Measurements from ENCODE around the gene MOSPD3.

Gene MOSPD3

DNA sequence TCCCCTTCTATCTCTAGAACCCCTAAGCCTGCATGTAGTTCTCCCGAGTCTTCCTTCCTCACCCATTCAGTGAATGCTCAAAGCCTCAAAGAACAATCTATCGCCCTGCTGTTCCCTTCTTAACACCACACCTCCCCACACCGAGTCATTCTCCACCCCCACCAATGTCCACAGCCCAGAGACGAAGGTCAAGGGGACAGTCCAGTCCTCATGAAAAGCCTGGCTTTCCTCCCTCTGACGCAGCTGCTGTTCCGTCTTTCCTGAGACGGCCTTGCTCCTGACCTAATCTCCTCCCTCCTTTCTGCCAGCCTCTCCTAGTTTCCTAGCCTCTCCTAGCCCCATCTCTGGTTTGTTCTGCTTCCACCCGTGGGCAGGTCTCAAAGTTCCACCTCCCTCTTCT lies 9.2 kb downstream of the MOSPD3 start:
- in situ Hi-C loops (cut with MboI; ENCODE audit: low sequenced_read_pairs): no loop called here

DNA sequence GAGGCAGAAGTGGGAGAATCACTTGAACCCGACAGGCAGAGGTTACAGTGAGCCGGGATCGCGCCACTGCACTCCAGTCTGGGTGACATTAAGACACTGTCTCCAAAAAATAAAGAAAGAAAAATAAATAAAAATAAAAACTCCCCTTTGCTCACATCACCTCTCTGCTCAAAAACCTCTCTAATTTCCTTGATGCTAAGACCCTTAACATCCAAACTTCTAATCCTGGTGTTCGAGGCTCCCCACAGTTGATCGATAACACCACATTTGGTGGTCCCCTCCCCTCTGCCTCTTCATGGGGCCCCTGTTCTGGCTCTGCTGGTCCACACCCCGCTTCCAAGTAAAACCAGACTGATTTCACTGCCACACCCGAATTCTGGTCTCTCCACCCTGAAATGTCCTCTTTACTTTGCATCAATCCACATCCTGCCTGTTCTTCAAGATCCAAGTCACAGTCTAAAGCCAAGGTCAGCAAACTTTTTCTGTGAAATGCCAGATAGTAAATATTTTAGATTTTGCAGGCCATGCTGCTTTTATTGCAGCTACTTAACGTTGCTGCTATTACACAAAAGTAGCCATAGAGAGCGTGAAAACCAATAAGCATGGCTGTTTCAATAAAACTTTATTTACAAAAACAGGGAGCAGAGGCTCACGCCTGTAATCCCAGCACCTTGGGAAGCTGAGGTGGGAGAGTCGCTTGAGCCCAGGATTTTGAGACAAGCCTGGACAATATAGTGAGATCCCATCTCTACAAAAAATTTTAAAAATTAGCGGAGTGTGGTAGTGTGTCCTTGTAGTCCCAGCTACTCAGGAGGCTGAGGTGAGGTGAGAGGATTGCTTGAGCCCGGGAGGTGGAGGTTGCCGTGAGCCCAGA lies 11.8 kb downstream of the MOSPD3 start:
- in situ Hi-C loops (cut with MboI; ENCODE audit: low sequenced_read_pairs): no loop called here

DNA sequence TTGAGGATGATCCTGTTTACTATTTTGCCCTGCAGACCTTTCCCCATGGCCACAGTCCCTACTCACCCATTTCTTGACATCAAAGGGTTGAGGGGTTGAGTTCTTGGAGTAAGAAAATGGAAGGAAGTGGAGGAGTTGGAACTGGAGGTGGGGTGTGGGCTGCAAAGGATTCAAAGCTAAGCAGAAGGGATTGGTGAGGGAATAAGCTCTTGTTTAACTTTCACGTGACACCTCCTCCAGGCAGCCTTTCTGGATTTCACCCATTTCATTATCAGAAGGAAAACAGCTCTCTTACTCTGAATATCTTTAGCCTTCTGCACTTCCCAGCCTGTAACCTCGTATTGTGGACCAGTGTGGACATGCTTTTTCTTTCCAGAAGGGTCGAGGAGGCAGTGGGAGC lies 13.7 kb downstream of the MOSPD3 start:
- in situ Hi-C loops (cut with MboI; ENCODE audit: low sequenced_read_pairs): no loop called here

DNA sequence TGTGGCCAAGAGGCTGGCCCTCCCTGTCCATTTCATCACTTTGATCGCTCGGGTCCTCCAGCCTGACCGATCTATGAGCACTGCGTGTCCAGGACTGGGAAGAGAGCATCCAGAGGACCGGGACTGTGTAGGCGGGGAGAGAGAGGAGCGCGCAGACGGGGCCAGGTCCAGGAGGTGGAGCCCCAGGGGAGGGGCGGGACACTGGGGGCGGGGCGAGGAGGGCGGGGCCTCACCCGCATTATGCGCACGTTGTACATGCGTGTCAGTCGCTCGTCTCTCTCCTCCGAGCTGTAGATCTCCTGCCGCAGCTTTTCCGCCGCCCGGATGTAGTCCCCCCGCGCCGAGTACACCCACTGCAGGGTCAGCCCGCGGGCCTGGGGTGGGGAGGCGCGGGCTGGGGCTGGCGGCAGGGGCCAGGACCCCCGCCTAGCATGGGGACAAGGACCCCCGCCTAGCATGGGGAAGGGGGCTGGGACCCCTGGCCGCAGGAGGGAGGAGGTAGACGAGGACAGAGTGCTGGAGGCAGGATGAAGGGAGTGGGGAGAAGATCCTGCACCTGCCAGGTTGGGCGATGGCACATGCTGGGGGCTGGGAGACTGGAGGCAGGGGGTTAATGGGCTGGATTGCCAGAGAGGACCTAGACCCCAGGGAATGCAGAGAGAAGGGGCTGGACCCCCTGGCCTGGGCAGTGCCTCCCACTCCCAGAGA lies 14.3 kb downstream of the MOSPD3 start:
- in situ Hi-C loops (cut with MboI; ENCODE audit: low sequenced_read_pairs): no loop called here

DNA sequence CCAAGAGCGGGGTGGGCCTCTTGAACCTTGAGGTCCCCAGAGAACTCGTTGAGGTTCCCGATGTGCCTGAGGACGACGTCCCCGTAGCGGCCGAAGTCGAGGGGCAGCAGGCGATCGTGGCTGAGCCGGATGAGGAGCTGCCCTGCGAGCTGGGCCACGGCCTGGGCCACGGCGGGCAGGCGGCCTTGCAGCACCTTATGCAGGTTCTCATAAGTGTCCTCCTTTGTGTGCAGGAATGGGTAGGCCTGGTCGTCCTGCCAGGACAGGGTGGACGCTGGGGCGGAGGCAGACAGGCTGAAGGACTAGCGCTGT lies 14.9 kb downstream of the MOSPD3 start:
- in situ Hi-C loops (cut with MboI; ENCODE audit: low sequenced_read_pairs): no loop called here

DNA sequence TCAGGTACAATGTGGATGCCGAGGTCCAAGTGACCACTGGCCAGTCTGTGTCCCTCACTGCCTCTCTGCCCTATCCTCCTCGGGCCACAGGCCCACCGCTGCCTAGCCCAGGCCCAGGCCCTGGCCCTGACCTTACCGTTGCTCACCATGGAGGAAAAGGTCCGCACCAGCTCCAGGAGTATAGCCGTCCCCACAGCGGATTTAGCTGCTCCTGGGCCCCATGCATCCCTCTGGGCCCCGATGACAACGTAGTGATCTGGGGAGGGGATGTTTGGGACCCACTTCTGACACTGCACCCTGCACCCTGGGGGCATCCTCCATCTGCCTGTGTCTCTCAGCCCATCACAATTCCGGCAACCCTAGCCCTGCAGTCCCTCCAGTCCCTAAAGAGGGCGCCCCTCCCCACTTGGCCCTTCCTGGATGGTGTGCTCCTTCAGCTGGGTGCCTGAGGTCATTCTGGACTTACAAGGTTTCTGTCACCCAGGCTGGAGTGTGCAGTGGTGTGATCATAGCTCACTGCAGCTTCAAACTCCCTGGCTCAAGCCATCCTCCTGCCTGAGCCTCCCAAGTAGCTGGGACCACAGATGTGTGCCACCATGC lies 16.9 kb downstream of the MOSPD3 start:
- in situ Hi-C loops (cut with MboI; ENCODE audit: low sequenced_read_pairs): no loop called here

DNA sequence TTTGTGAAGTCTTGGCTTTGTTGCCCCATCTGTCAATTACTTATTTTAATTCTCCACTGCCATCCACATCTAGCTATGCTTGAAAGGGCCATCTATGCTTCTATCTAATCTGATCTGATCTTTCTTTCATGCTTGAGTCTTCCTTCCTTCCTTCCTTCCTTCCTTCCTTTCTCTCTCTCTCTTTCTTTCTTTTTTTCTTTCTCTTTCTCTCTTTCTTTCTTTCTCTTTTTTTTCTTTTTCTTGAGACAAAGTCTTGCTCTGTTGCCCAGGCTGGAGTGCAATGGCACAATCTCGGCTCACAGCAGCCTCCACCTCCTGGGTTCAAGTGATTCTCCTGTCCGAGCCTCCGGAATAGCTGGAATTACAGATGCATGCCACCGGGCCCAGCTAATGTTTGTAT lies 17.7 kb downstream of the MOSPD3 start:
- in situ Hi-C loops (cut with MboI; ENCODE audit: low sequenced_read_pairs): no loop called here

DNA sequence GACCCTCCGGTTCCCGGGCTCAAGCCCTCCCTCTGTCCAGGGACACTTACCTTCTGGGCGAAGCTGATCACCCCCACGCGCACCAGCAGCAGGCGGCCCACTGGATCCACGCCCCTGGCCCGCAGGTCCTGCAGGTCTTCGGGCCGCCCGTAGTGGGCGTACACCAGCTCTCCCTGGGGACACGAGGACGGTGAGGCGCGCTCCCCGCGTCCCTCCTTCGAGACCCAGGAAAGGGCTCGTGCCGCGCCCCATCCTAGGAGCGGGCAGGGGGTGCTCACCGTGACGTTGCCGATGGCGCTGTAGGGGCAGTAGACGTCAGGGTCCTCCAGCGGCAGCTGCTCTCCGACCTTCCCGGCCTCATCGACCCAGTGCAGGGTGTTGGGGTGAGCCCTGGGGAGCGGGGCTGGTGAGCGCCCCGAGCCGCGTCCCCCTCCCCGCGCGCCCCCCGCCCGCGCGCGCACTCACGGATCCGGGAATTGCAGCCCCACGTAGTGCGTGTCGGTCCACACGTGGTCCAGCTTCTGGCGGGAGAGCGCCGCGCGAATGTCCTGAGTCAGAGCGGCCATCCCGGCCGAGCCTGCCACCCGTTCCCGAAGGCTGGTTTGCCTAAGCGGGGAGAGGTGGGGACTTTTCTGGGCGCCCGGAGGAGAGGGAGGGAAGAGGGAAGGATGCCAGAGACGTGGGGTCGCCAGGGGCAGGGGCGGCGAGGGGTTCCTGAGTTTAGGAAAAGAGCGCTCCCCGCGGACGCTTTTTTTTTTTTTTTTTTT lies 20.8 kb downstream of the MOSPD3 start:
- in situ Hi-C loops (cut with MboI; ENCODE audit: low sequenced_read_pairs): no loop called here

DNA sequence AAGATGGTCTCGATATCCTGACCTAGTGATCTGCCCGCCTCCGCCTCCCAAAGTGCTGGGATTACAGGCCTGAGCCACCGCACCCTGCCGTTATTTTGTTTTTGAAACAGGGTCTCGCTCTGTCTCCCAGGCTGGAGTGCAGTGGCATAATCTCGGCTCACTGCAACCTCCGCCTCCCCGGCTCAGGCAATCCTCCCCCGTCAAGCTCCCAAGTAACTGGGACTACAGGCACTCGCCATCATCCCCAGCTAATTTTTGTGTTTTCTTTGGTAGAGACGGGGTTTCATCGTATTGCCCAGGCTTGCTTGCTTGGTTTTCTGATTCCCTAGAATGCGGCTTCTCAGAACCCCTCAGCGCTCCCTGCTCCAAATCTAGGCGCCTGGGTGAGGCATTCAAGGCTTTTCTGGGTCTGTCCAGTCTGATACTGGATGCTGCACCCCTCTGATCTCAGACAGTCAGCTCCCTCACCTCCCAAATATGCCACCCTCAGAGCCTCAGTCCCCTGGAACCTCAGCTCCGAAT lies 27.7 kb downstream of the MOSPD3 start:
- in situ Hi-C loops (cut with MboI; ENCODE audit: low sequenced_read_pairs): no loop called here

DNA sequence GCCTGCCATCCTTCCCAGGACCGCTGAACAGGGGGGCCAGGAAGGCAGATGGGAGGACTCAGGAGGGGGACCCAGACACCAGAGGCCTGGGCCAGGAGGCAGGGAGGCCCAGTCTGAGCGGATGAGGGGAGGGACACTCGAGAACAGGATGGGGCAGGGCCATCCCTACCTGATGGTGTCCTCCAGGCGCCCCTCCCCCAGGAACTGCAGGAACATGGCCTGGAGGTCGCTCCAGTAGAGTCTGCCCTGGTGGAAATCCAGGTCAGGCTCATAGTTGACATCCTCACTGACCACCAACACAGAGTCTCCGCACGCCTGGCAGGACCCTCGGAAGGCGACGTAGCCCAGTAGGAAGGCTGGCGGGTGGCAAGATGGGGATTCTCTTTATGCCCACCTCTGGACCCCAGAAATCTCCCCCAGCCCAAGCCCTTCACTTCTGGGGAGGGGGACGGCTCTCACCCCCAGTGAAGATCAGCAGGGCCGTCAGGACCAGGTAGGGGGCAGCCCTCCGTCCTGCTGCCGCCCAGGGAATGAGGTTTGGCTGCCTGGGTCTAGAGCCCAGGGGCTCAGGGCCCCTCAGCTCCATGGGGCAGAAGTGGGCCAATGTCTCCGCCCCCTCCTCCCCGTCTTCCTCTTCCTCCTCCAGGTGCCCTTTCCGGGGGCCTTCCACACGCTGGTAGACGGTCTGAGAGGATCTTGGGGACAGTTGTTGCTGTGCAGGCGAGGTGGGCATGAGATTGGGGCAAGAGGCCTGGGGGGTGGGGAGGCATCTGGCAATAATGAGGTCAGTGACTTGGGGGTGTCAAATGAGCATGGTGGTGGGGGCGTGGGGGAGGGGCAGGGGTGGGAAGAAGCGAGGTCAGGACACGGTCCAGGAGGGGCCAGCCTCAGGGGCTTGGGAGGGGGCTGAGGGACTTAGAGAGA lies 28.4 kb downstream of the MOSPD3 start:
- in situ Hi-C loops (cut with MboI; ENCODE audit: low sequenced_read_pairs): no loop called here

DNA sequence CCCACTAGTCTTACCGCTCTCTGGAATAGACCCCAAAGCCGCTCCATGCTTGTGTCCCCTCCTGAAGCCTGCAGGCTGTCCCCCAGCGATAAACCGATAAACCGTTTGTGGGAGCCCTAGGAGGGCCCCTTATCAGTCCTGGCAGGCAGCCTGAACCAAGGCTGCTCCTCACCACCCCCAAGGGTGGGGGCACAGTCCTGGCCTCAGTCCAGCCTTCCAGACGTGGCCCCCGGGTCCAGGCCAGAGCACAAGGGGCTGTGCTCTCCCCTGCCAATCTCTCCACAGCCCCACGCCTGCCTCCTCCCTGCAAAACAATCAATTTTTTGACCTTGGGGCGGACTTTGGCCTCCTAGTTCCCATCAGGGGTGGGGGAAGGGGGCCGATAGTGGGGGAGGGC lies 29.1 kb downstream of the MOSPD3 start, which contains the start of gene TFR2:
TFR2 (minus strand) TSS at position 90 of the 397 bp plus-strand sequence; CDS start at position 47, 43 bp downstream.
- in situ Hi-C loops (cut with MboI; ENCODE audit: low sequenced_read_pairs): no loop called here

DNA sequence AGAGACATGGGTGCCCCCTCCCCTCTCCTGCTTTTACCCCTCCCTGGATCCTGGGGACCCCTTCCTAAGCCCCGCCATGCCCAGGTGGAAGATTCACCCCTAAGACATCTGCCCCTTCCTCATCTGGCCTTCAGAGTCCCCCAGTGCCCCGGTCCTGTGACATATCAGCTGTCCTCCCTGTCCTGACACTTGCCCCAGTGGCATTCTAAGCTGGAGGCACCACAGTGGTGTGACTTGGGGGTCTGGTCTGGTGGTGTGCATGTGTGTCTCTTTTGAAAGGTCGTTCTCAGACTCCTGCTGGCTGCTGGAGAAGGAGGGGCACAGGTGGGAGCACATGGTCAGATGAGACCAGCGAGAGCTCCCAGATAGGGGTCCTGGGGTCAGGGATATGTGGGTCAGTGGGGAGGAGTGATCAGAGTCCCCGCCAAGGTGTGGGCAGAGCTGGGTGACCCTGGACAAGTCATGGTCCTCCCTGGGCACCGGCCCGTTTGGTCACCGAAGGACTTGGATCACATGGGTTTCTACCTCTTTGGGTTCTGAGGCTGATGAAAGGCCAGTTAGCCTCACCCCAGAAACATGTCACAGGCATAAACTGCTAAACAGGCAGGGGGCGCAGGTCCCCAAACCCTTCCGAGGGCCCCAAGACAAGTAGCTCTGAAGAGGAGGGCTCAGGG lies 29.7 kb downstream of the MOSPD3 start:
- in situ Hi-C loops (cut with MboI; ENCODE audit: low sequenced_read_pairs): no loop called here

DNA sequence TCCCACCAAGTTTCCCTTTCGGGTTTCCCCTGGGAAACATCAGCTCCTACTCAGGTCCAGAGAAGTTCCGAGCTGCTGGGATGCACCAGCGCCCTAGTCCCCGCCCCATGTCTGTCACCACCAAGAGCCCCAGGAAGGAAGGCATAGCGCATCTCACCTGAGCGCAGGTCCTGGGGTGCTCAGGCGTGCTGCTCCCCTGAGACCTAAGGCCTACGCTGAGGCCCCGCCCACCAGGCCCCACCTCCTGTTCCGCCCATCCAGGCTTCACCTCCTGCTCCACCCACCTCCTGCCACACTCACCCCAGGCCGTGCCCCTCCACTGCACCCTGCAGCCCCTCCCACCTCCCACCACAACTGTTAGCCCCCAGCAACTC lies 30.2 kb downstream of the MOSPD3 start:
- in situ Hi-C loops (cut with MboI; ENCODE audit: low sequenced_read_pairs): no loop called here

DNA sequence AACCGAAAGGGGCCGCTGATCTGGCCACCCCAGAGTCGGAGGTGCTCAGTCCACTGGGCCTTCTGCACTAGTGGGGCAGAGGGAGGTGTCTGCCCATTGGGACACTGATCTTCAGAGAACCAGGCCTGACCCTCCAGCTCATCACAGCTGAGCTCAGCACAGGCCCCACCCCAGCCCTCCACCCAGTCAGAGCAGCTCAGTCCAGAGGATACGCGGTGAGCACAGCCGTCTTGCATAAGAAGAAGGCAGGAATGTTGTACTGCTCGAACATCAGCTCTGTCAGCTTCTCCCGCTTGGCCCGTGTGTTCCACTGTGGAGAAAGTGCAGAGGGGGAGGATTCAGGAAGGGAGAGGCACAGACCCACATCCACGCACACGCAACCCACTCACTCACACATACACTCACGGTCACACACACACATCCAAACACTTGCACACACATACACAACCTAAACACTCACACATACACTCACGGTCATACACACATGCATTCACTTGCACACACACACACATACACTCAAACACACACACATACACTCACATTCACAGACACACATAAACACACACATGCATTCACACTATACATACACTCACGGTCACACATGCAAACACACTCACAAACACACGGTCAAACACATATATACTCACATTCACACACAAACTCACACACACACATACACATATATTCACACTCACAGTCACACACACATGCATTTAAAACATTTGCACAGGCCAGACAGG lies 37.7 kb downstream of the MOSPD3 start:
- in situ Hi-C loops (cut with MboI; ENCODE audit: low sequenced_read_pairs): no loop called here

DNA sequence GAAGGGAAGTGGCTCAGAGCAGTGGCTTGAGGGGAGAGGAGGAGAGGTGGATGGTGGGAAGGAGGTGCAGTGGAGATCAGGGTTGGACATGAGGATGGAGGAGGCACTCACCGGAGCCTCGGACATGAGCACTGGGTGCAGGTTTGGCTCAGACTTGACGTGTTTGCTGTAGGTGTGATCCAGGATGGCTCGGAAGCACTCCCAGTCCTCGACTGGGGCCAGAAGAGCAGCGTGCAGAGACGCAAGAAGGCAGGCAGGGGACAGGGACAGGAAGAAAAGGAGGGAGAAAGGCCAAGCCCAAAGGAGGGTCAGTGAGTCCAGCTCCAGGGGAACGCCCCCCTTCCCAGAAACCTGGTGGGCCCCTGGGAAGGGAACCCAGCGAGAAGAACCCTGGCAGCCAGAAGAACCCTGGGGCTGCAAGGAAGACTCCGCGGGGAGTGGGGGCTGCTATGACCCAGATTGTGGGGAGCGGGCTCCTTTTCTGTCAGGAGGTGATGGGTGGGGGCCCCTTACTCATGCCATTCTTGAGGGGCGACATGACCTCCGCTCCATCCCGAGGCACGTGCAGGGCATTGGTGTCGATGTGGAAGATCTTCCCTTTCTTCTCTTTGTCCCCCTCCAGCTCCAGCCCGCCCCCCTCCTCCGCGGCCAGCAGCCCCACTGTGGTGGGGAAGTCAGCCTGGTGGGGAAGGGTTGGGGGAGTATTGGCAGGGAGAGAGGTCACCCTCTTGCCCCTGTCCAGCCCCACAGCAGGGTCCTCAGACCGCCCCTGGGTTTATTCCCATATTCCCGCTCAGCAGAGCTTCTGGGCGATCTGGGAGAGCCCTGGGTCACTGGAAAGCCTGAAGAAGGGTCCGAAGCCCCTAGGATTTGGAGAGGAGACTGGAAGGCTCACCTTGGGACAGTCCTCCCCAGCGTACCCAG lies 42.8 kb downstream of the MOSPD3 start:
- in situ Hi-C loops (cut with MboI; ENCODE audit: low sequenced_read_pairs): no loop called here

DNA sequence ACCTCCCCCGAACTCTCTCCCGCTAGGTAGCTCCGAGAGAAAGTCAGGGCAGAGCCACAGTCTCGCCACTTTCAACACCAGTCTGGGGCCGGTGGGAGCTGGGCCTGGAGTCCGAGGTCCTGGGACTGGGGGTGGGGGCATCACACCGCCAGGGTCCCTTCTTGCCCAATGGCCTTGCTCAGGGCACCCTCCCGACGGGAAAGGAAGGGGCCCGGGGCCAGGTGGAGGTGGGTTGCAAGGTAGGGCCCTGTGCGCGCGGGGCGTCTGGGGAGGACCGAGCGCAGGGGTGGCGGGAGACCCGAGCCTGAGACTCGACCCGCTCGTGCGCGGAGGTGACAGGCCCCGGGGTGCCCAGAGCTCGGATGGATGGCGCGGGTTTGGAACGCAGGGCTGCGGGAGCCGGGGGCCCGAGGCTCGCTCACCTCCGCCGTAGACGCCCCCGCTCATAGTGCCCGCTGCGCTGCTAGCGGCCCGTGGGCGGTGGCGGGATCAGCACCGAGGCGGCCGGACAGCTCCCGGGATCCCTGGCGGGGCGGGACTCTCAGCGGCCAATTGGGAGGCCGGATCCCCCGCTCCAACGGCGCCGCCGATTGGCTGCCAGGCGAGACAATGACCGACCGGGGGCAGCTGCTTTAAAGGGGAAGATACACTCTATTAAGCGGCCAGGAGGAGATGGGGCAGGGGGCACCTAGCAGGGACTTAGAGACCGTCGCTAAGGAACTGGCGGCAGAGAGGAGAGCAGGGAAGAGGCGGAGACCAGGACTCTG lies 43.8 kb downstream of the MOSPD3 start, which contains the start of gene ACTL6B:
ACTL6B (minus strand) TSS at position 541 of the 767 bp plus-strand sequence; CDS start at position 447, 94 bp downstream.
- in situ Hi-C loops (cut with MboI; ENCODE audit: low sequenced_read_pairs): no loop called here
